ENCODE measurements around the gene SLC24A3.

GRCh38 chr20:19495905-19496703 is 283.7 kb downstream of the SLC24A3 start:
- TF ChIP-seq CTCF (IDR thresholded peaks at IDR 0.05) = no peak
- TF ChIP-seq POLR2A (IDR thresholded peaks at IDR 0.05) = no peak
